ENCODE results near the gene PTDSS2.

The PTDSS2 gene

GRCh38 chr11:452916-453527 lies 2.9 kb downstream of the PTDSS2 start:
- Histone ChIP-seq H3K79me2 (ENCODE audit: low read length) (peaks cover 22% of the 10 kb centered on the region), H3K27ac (ENCODE audit: low read length) (no peak overlapping the region), H3K27me3 (replicated peaks; ENCODE audit: insufficient read depth, low read length) (no peaks in the 10 kb centered on the region), H3F3A (ENCODE audit: insufficient read depth, low read length) (peaks cover 14% of the 10 kb centered on the region), H3K4me2 (ENCODE audit: low read depth, low read length) (no peak overlapping the region), H3K9me2 (replicated peaks; ENCODE audit: insufficient read depth, low read length) (no peaks in the 10 kb centered on the region), H2AFZ (ENCODE audit: low read length) (no peak overlapping the region), H3K9ac (ENCODE audit: low read length) (no peak overlapping the region), H3K4me1 (ENCODE audit: low read length) (peaks cover 17% of the 10 kb centered on the region), H4K20me1 (ENCODE audit: insufficient read depth, low read length) (no peaks in the 10 kb centered on the region), H3K4me3 (ENCODE audit: low read length) (no peak overlapping the region), H3K9me3 (replicated peaks; ENCODE audit: insufficient read depth, low read length) (no peaks in the 10 kb centered on the region), H3K36me3 (replicated peaks; ENCODE audit: insufficient read depth, low read length) (no peaks in the 10 kb centered on the region)
- no peak for TF ChIP-seq EZH2phosphoT487 (IDR thresholded peaks at IDR 0.05; ENCODE audit: low read length)
- TF ChIP-seq EZH2 (optimal IDR thresholded peaks at IDR 0.05; ENCODE audit: low read depth, low read length) = no peak
- TF ChIP-seq, protein P1, sequence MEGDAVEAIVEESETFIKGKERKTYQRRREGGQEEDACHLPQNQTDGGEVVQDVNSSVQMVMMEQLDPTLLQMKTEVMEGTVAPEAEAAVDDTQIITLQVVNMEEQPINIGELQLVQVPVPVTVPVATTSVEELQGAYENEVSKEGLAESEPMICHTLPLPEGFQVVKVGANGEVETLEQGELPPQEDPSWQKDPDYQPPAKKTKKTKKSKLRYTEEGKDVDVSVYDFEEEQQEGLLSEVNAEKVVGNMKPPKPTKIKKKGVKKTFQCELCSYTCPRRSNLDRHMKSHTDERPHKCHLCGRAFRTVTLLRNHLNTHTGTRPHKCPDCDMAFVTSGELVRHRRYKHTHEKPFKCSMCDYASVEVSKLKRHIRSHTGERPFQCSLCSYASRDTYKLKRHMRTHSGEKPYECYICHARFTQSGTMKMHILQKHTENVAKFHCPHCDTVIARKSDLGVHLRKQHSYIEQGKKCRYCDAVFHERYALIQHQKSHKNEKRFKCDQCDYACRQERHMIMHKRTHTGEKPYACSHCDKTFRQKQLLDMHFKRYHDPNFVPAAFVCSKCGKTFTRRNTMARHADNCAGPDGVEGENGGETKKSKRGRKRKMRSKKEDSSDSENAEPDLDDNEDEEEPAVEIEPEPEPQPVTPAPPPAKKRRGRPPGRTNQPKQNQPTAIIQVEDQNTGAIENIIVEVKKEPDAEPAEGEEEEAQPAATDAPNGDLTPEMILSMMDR (IDR thresholded peaks at IDR 0.05; ENCODE audit: low read length) = no peak
- no peak for DNase-seq

GRCh38 chr11:453564-453963 lies 3.5 kb downstream of the PTDSS2 start:
- H4K20me1 ChIP-seq (ENCODE audit: insufficient read depth, low read length) = no peaks in the 10 kb centered on the region
- peaks cover 9% of the 10 kb centered on the region for H3F3A ChIP-seq (ENCODE audit: insufficient read depth, low read length)
- no peak overlapping the region for H2AFZ ChIP-seq (ENCODE audit: low read length)
- TF ChIP-seq, protein P1 (IDR thresholded peaks at IDR 0.05; ENCODE audit: low read length) = no peak
- TF ChIP-seq EZH2 (optimal IDR thresholded peaks at IDR 0.05; ENCODE audit: low read depth, low read length) (no peak), EZH2phosphoT487 (IDR thresholded peaks at IDR 0.05; ENCODE audit: low read length) (no peak)
- no peaks in the 10 kb centered on the region for H3K27me3 ChIP-seq (replicated peaks; ENCODE audit: insufficient read depth, low read length)
- H3K9ac ChIP-seq (ENCODE audit: low read length) = no peak overlapping the region
- H3K4me3 ChIP-seq (ENCODE audit: low read length) = no peak overlapping the region
- peaks cover 16% of the 10 kb centered on the region for H3K4me1 ChIP-seq (ENCODE audit: low read length)
- H3K36me3 ChIP-seq (replicated peaks; ENCODE audit: insufficient read depth, low read length) = no peaks in the 10 kb centered on the region
- no peaks in the 10 kb centered on the region for H3K9me2 ChIP-seq (replicated peaks; ENCODE audit: insufficient read depth, low read length)
- H3K27ac ChIP-seq (ENCODE audit: low read length) = no peak overlapping the region
- H3K4me2 ChIP-seq (ENCODE audit: low read depth, low read length) = no peak overlapping the region
- H3K79me2 ChIP-seq (ENCODE audit: low read length) = peaks cover 22% of the 10 kb centered on the region
- no peak for DNase-seq
- H3K9me3 ChIP-seq (replicated peaks; ENCODE audit: insufficient read depth, low read length) = no peaks in the 10 kb centered on the region

DNA sequence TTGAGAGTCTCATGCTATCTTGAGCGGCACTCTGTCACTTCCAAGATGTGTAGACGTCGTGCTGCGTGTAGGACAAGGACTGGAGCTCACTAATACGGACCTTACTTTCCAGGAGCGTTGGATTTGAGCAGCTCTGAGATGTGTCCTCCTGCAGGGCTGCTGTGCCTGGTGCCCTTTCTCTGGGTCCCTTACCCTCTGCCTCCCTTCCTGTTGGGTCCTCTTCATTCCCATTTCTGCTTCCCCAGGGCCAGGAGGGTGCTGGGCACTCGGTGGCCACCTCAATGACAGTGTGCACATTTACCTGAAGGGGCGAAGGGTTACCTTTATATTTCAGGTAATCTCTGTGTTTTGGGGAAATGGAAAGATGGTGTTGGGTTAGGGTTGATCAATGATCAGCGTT lies 4.0 kb downstream of the PTDSS2 start:
- no peaks in the 10 kb centered on the region for H3K9me2 ChIP-seq (replicated peaks; ENCODE audit: insufficient read depth, low read length)
- H4K20me1 ChIP-seq (ENCODE audit: insufficient read depth, low read length) = no peaks in the 10 kb centered on the region
- peaks cover 12% of the 10 kb centered on the region for H3K4me1 ChIP-seq (ENCODE audit: low read length)
- H3K9ac ChIP-seq (ENCODE audit: low read length) = no peak overlapping the region
- no peak overlapping the region for H2AFZ ChIP-seq (ENCODE audit: low read length)
- peaks cover 4% of the 10 kb centered on the region for H3F3A ChIP-seq (ENCODE audit: insufficient read depth, low read length)
- no peak for DNase-seq
- no peak overlapping the region for H3K4me2 ChIP-seq (ENCODE audit: low read depth, low read length)
- H3K79me2 ChIP-seq (ENCODE audit: low read length) = peaks cover 22% of the 10 kb centered on the region
- TF ChIP-seq, protein P1 (IDR thresholded peaks at IDR 0.05; ENCODE audit: low read length) = no peak
- TF ChIP-seq EZH2 (optimal IDR thresholded peaks at IDR 0.05; ENCODE audit: low read depth, low read length) = no peak
- TF ChIP-seq EZH2phosphoT487 (IDR thresholded peaks at IDR 0.05; ENCODE audit: low read length) = no peak
- H3K9me3 ChIP-seq (replicated peaks; ENCODE audit: insufficient read depth, low read length) = no peaks in the 10 kb centered on the region
- H3K27ac ChIP-seq (ENCODE audit: low read length) = no peak overlapping the region
- no peaks in the 10 kb centered on the region for H3K27me3 ChIP-seq (replicated peaks; ENCODE audit: insufficient read depth, low read length)
- H3K4me3 ChIP-seq (ENCODE audit: low read length) = no peak overlapping the region
- H3K36me3 ChIP-seq (replicated peaks; ENCODE audit: insufficient read depth, low read length) = no peaks in the 10 kb centered on the region
